ENCODE measurements around the gene MCF2L2. TPM values are rescaled to one million over a fixed set of nuclear protein-coding genes. Genes with fewer than 3 reads are reported as not detected.
"Not testable (repeated sequence)": the region's sequence is repeated elsewhere in the genome, so short reads cannot be mapped to it uniquely, and the experiment has no call there.

MCF2L2 gene
- total and polyA plus RNA-seq, 7 donors = 0.17 to 2.7 (median 0.57) TPM

GRCh38 chr3:183375337-183375736, 53.1 kb downstream of the MCF2L2 start:
- Histone ChIP-seq H3K9me3 (no peaks in the 10 kb centered on the region), H3K4me3 (no peak overlapping the region), H3K27me3 (ENCODE audit: insufficient read depth in 3 of 3, low read length in 2 of 3) (no peaks in the 10 kb centered on the region), H3K36me3 (ENCODE audit: insufficient read depth in 1 of 2, low read depth in 1 of 2) (no peaks in the 10 kb centered on the region), H3K4me1 (peaks cover 5% of the 10 kb centered on the region), H3K27ac (no peak overlapping the region)
- 90 to 92% (median 91%) methylated on average over 6 of the region's 6 CpGs for WGBS, 3 donors
- intact Hi-C loops (cut with DNase I) = loop anchor here in 1 of 2 donors (5.0 kb wide), 1 partner anchor 63 kb away; no protein-coding TSS in a partner anchor
- DNase-seq (no peak), ATAC-seq (no peak)
- no peak for TF ChIP-seq CTCF (IDR thresholded peaks at IDR 0.05)

- no peaks in the 10 kb centered on the region for H3K36me3 ChIP-seq (ENCODE audit: insufficient read depth in 1 of 2, low read depth in 1 of 2)
- peaks cover 7% of the 10 kb centered on the region for H3K4me1 ChIP-seq
- 71 to 90% (median 74%) methylated on average over 3 of the region's 3 CpGs for WGBS, 3 donors
- intact Hi-C loops (cut with DNase I) = no loop called here
- H3K27me3 ChIP-seq (ENCODE audit: insufficient read depth in 3 of 3, low read length in 2 of 3) = no peaks in the 10 kb centered on the region
- DNase-seq (no peak), ATAC-seq (no peak)
- no peak for TF ChIP-seq CTCF (IDR thresholded peaks at IDR 0.05)
- no peaks in the 10 kb centered on the region for H3K9me3 ChIP-seq
- H3K4me3 ChIP-seq = no peak overlapping the region
- H3K27ac ChIP-seq = no peak overlapping the region
Measured at GRCh38 chr3:183372911-183373310, 55.5 kb downstream of the MCF2L2 start.

GRCh38 chr3:183371600-183371968, 56.8 kb downstream of the MCF2L2 start:
- H3K27ac ChIP-seq; H3K27me3 ChIP-seq (ENCODE audit: insufficient read depth in 3 of 3, low read length in 2 of 3); H3K36me3 ChIP-seq (ENCODE audit: insufficient read depth in 1 of 2, low read depth in 1 of 2); DNase-seq; H3K4me1 ChIP-seq; H3K4me3 ChIP-seq; ATAC-seq; H3K9me3 ChIP-seq; intact Hi-C loops (cut with DNase I): not testable (repeated sequence)
- 71 to 92% (median 73%) methylated on average over 5 of the region's 5 CpGs for WGBS, 3 donors

- H3K4me1 ChIP-seq = peaks cover 7% of the 10 kb centered on the region
- DNase-seq = no peak
- H3K27ac ChIP-seq = peak overlapping the region; percentile 67
- ATAC-seq = peak in 2 of 4 donors; percentile 10 to 26
- intact Hi-C loops (cut with DNase I) = no loop called here
- TF ChIP-seq CTCF (IDR thresholded peaks at IDR 0.05) = no peak
- WGBS, 3 donors = 93 to 97% (median 95%) methylated on average over 4 of the region's 4 CpGs
- H3K27me3 ChIP-seq (ENCODE audit: insufficient read depth in 3 of 3, low read length in 2 of 3) = no peaks in the 10 kb centered on the region
- H3K36me3 ChIP-seq (ENCODE audit: insufficient read depth in 1 of 2, low read depth in 1 of 2) = no peaks in the 10 kb centered on the region
- no peak overlapping the region for H3K4me3 ChIP-seq
- H3K9me3 ChIP-seq = no peaks in the 10 kb centered on the region
Measured at GRCh38 chr3:183370391-183370790, 58.0 kb downstream of the MCF2L2 start.

GRCh38 chr3:183369627-183370026, 58.8 kb downstream of the MCF2L2 start:
- TF ChIP-seq CTCF (IDR thresholded peaks at IDR 0.05) = no peak
- Histone ChIP-seq H3K9me3 (no peaks in the 10 kb centered on the region), H3K27me3 (ENCODE audit: insufficient read depth in 3 of 3, low read length in 2 of 3) (no peaks in the 10 kb centered on the region), H3K4me3 (no peak overlapping the region), H3K36me3 (ENCODE audit: insufficient read depth in 1 of 2, low read depth in 1 of 2) (no peaks in the 10 kb centered on the region), H3K4me1 (peaks cover 7% of the 10 kb centered on the region), H3K27ac (no peak overlapping the region)
- intact Hi-C loops (cut with DNase I) = loop anchor here in 1 of 2 donors (5.0 kb wide), 1 partner anchor 52 kb away; no protein-coding TSS in a partner anchor
- DNase-seq (no peak), ATAC-seq (no peak)
- 88 to 93% (median 90%) methylated on average over 2 of the region's 2 CpGs for WGBS, 3 donors
